Erythroblast (primary cell): ENCODE measurements around the gene LSAMP.

ENCODE experiments used
- GATA1 ChIP-seq: IDR thresholded peaks from 2 replicates; pipeline ENCODE4 v1.6.1; 2011; ENCODE audit warnings: low read depth, mild to moderate bottlenecking, control low read depth, low read length, moderate library complexity
- POLR2A ChIP-seq: IDR thresholded peaks from 2 replicates; pipeline ENCODE4 v1.6.1; 2011; ENCODE audit warnings: mild to moderate bottlenecking, low read length

- TF ChIP-seq POLR2A, result no peak
- no peak for TF ChIP-seq GATA1
Measured at GRCh38 chr3:116374901-116375300, 70.4 kb downstream of the LSAMP start.
